Measurements from ENCODE around the gene SLFNL1.

DNA sequence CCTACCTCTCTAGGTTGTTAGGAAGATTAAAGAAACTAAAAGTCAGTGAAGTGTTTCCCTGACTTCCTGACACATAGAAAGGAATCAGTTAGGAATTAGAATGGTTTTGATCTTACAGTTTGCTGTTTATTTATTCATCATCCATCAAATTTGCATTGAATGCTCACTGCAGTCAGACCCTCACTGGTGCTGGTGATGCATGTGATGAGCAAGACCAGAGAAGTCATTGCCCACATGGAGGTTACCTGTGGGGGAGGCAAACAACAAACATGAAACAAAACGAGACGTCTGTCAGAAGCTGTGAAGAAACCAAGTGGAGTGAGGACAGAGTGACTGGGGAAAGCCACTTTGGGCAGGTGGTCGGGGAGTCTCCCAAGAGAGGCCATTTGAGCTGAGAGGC is 35.6 kb downstream of the SLFNL1 start:
- TF ChIP-seq POLR2AphosphoS5 (IDR thresholded peaks at IDR 0.05) = no peak
- no peak for TF ChIP-seq POLR2A (IDR thresholded peaks at IDR 0.05; ENCODE audit: low read depth)
- no peak for TF ChIP-seq EP300 (IDR thresholded peaks at IDR 0.05)
- TF ChIP-seq, protein P1, sequence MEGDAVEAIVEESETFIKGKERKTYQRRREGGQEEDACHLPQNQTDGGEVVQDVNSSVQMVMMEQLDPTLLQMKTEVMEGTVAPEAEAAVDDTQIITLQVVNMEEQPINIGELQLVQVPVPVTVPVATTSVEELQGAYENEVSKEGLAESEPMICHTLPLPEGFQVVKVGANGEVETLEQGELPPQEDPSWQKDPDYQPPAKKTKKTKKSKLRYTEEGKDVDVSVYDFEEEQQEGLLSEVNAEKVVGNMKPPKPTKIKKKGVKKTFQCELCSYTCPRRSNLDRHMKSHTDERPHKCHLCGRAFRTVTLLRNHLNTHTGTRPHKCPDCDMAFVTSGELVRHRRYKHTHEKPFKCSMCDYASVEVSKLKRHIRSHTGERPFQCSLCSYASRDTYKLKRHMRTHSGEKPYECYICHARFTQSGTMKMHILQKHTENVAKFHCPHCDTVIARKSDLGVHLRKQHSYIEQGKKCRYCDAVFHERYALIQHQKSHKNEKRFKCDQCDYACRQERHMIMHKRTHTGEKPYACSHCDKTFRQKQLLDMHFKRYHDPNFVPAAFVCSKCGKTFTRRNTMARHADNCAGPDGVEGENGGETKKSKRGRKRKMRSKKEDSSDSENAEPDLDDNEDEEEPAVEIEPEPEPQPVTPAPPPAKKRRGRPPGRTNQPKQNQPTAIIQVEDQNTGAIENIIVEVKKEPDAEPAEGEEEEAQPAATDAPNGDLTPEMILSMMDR (IDR thresholded peaks at IDR 0.05) = no peak

All from esophagus muscularis mucosa (tissue), 4 donors.